Left renal cortex interstitium (tissue), 4 donors: ENCODE measurements around the gene SF3A1. TPM values are rescaled to one million over a fixed set of nuclear protein-coding genes. Genes with fewer than 3 reads are reported as not detected.

ENCODE experiments used
- DNase-seq, 4 donors: peaks; one replicate each; pipeline ENCODE4 v3.0.0-alpha.2; 2013; ENCODE audit warnings: low read depth in 4 of 4, low spot score in 2 of 4, missing footprints in 1 of 4
- polyA plus RNA-seq, 4 donors: library from polyadenylated mRNA; unstranded; fragments of 120-200 nt; gene quantifications; one replicate each; pipeline ENCODE4 v1.2.1, GENCODE V29; 2013; ENCODE audit not compliant: insufficient read length in 4 of 4

The SF3A1 gene
- polyA plus RNA-seq, 4 donors, result 129 to 168 (median 150) TPM

GRCh38 chr22:30386960-30387827, 30.5 kb upstream of the SF3A1 start, which contains the start of gene RNF215:
Gene RNF215, minus strand, starts transcription at chr22:30387411. Its CDS starts 98 bp downstream, at chr22:30387313.
- peak in 3 of 4 donors; percentile 71 to 77 (median 77) for DNase-seq

GRCh38 chr22:30386608-30386959, 29.9 kb upstream of the SF3A1 start:
- DNase-seq, result no peak

- DNase-seq, result no peak
Measured at GRCh38 chr22:30385942-30386341, 29.2 kb upstream of the SF3A1 start.

- no peak for DNase-seq
Measured at GRCh38 chr22:30383061-30383460, 26.4 kb upstream of the SF3A1 start.

GRCh38 chr22:30382340-30382739, 25.6 kb upstream of the SF3A1 start:
- no peak for DNase-seq

GRCh38 chr22:30381264-30381663, 24.6 kb upstream of the SF3A1 start:
- no peak for DNase-seq

- no peak for DNase-seq
Measured at GRCh38 chr22:30380011-30380410, 23.3 kb upstream of the SF3A1 start.

- no peak for DNase-seq
Measured at GRCh38 chr22:30375312-30375849, 18.7 kb upstream of the SF3A1 start.

- no peak for DNase-seq
Measured at GRCh38 chr22:30373331-30374325, 16.9 kb upstream of the SF3A1 start.

- no peak for DNase-seq
Measured at GRCh38 chr22:30372915-30373314, 16.2 kb upstream of the SF3A1 start.

GRCh38 chr22:30371981-30372380, 15.3 kb upstream of the SF3A1 start:
- DNase-seq, result no peak

- no peak for DNase-seq
Measured at GRCh38 chr22:30371321-30371720, 14.6 kb upstream of the SF3A1 start.

GRCh38 chr22:30370641-30371230, 14.0 kb upstream of the SF3A1 start:
- DNase-seq, result peak in 2 of 4 donors; percentile 43 to 49

GRCh38 chr22:30368420-30368819, 11.7 kb upstream of the SF3A1 start:
- DNase-seq, result no peak

GRCh38 chr22:30365891-30366290, 9.2 kb upstream of the SF3A1 start:
- no peak for DNase-seq

- no peak for DNase-seq
Measured at GRCh38 chr22:30362651-30363281, 6.1 kb upstream of the SF3A1 start.

- DNase-seq, result no peak
Measured at GRCh38 chr22:30361916-30362650, 5.4 kb upstream of the SF3A1 start.

- DNase-seq, result no peak
Measured at GRCh38 chr22:30358541-30358940, 1.8 kb upstream of the SF3A1 start.

GRCh38 chr22:30357650-30358215, 1.0 kb upstream of the SF3A1 start:
- no peak for DNase-seq
